HepG2 (cell line): ENCODE data around the gene PPARA. TPM values are rescaled to one million over a fixed set of nuclear protein-coding genes. Genes with fewer than 3 reads are reported as not detected.

Experiments used
- IRF2 ChIP-seq: IDR thresholded peaks from 2 replicates; pipeline ENCODE4 v1.6.1; 2018; ENCODE audit warnings: missing genetic modification reagents, missing compliant biosample characterization
- MAFG ChIP-seq: sonication (generic); formaldehyde crosslinking; IDR thresholded peaks from 2 replicates; pipeline ENCODE4 v1.5.1; 2020; ENCODE audit warnings: mild to moderate bottlenecking, missing genetic modification reagents
- MEF2D ChIP-seq: sonication (generic); formaldehyde crosslinking; IDR thresholded peaks from 2 replicates; pipeline ENCODE4 v1.5.1; 2020; ENCODE audit warnings: mild to moderate bottlenecking, missing genetic modification reagents
- PPARG ChIP-seq: conservative IDR thresholded peaks from 2 replicates; pipeline ENCODE4 v1.6.1; 2016; ENCODE audit warnings: missing biosample characterization, missing genetic modification reagents
- REXO4 ChIP-seq: sonication (generic); formaldehyde crosslinking; IDR thresholded peaks from 2 replicates; pipeline ENCODE4 v1.8.0; 2022; ENCODE audit warnings: missing genetic modification reagents, mild to moderate bottlenecking, borderline replicate concordance
- SNAI1 ChIP-seq: sonication (generic); formaldehyde crosslinking; IDR thresholded peaks from 2 replicates; pipeline ENCODE4 v1.5.0; 2020; ENCODE audit warnings: mild to moderate bottlenecking, missing genetic modification reagents, borderline replicate concordance
- TAF15 ChIP-seq: fragments of 200-400 bp; formaldehyde crosslinking; IDR thresholded peaks from one replicate; pipeline ENCODE4 v1.6.1; 2018; ENCODE audit warnings: mild to moderate bottlenecking, low read depth, low read length; ENCODE audit not compliant: poor library complexity, severe bottlenecking
- ZNF101 ChIP-seq: sonication (generic); formaldehyde crosslinking; IDR thresholded peaks from 2 replicates; pipeline ENCODE4 v1.4.0; 2020; ENCODE audit warnings: mild to moderate bottlenecking, low read depth, missing genetic modification reagents, borderline replicate concordance
- ZNF431 ChIP-seq: sonication (generic); formaldehyde crosslinking; IDR thresholded peaks from 2 replicates; pipeline ENCODE4 v1.9.0; 2022; ENCODE audit warnings: missing genetic modification reagents, low read depth, mild to moderate bottlenecking, borderline replicate concordance
- ZNF460 ChIP-seq: sonication (generic); formaldehyde crosslinking; IDR thresholded peaks from 2 replicates; pipeline ENCODE4 v1.5.1; 2020; ENCODE audit warnings: missing genetic modification reagents, mild to moderate bottlenecking, borderline replicate concordance
- ZNF547 ChIP-seq: sonication (generic); formaldehyde crosslinking; IDR thresholded peaks from 2 replicates; pipeline ENCODE4 v1.5.1; 2020; ENCODE audit warnings: mild to moderate bottlenecking, missing genetic modification reagents
- ZNF841 ChIP-seq: sonication (generic); formaldehyde crosslinking; IDR thresholded peaks from 2 replicates; pipeline ENCODE4 v1.8.1; 2023; ENCODE audit warnings: missing genetic modification reagents, borderline replicate concordance
- polyA plus RNA-seq, 8 experiments: library from polyadenylated mRNA; depleted of rRNA in 3 of 8; stranded (reverse) in 7 of 8; unstranded in 1 of 8; fragments of >200 nt; fragmentation: Illumina TruSeq in 4 of 8; extraction: Trizol in 4 of 8; gene quantifications; 2 replicates each; pipeline versions ENCODE4 v1.2.1 to v1.2.3, GENCODE V29; 2011 to 2016; ENCODE audit warnings: low read depth in 4 of 8, missing spikeins in 1 of 8, mixed read lengths in 1 of 8; ENCODE audit not compliant: insufficient read depth in 1 of 8
- total RNA-seq, 5 experiments: library from RNA; depleted of rRNA; stranded (reverse); fragments of >200 nt; fragmentation: Illumina TruSeq; extraction: Trizol; gene quantifications; 2 replicates each; pipeline ENCODE4 v1.2.3, GENCODE V29; 2016; ENCODE audit warnings: low read depth in 1 of 5
- TF ChIP-seq, protein P1 (sequence below): sonication (generic); formaldehyde crosslinking; IDR thresholded peaks from 2 replicates; pipeline ENCODE4 v1.5.1; 2020; ENCODE audit warnings: missing genetic modification reagents, mild to moderate bottlenecking, borderline replicate concordance
- TF ChIP-seq, protein P2 (sequence below): sonication (generic); formaldehyde crosslinking; IDR thresholded peaks from 2 replicates; pipeline ENCODE4 v1.4.0; 2020; ENCODE audit warnings: missing genetic modification reagents
- TF ChIP-seq, protein P3 (sequence below): sonication (generic); formaldehyde crosslinking; conservative IDR thresholded peaks from 2 replicates; pipeline ENCODE4 v1.8.0; 2022; ENCODE audit warnings: missing genetic modification reagents
- TF ChIP-seq, protein P4 (sequence below): sonication (generic); formaldehyde crosslinking; IDR thresholded peaks from 2 replicates; pipeline ENCODE4 v1.4.0; 2020; ENCODE audit warnings: missing genetic modification reagents, mild to moderate bottlenecking, borderline replicate concordance
- TF ChIP-seq, protein P5 (sequence below): sonication (generic); formaldehyde crosslinking; IDR thresholded peaks from 2 replicates; pipeline ENCODE4 v1.5.0; 2020; ENCODE audit warnings: missing genetic modification reagents, mild to moderate bottlenecking, borderline replicate concordance
- TF ChIP-seq, protein P6 (sequence below): sonication (generic); formaldehyde crosslinking; IDR thresholded peaks from 2 replicates; pipeline ENCODE4 v1.5.1; 2020; ENCODE audit warnings: missing genetic modification reagents, mild to moderate bottlenecking, borderline replicate concordance

The PPARA gene
- total and polyA plus RNA-seq, 2 of the 13 experiments (the other 11 are each of a cell fraction or from before 2014, with no cell fraction given) = 18.2 to 24.7 TPM

DNA sequence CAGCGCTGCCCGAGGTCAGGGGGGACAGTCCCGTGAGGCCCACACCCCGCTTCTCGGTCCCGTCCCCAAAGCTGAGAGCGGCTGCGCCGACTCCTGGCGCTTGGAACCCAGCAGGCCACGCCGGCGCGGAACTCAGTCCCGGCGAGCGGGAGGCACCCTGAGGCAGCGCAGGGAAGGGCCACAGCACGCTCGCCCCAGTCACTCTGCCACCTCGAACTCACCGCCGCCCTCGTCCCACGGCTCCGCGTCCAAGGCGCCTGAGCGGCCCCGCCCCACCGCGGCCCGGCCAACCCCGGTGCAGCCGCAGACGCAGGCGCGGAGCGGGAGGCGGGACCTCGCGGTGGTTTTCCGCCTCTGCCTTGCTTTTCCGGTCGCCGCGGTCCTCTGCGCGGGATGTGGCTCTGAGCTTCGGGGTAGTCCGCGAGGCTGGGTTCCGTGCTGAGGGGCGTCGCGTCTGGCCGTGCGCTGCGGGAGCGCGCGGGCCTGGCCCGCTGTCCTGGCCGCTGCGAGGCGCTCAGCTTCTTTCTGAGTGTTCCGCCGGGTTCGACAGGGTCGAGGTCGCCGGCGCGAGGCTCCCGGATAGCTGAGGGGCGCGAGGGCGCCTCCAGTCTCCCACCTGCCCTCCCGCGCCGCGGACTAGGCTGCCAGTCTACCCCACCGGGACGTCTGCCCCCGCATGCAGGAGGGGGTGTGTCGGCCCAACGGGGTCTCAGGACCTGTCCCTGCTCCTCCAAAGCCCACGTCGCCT lies 99.9 kb downstream of the PPARA start, which contains the start of gene CDPF1 (continued):
- TF ChIP-seq REXO4 (CRISPR knock-in tag) (peak; percentile 83; the same call in 1 of the 2 replicates), TAF15 (peak; percentile 31), SNAI1 (CRISPR knock-in tag) (peak; percentile 96; the same call in 1 of the 2 replicates), MAFG (CRISPR knock-in tag) (no peak), ZNF547 (peak; percentile 84; the same call in 1 of the 2 replicates), ZNF431 (CRISPR knock-in tag) (peak; percentile 88; the same call in 1 of the 2 replicates), MEF2D (CRISPR knock-in tag) (no peak), PPARG (CRISPR knock-in tag) (peak; percentile 60), ZNF101 (CRISPR knock-in tag) (peak; percentile 66; the same call in 1 of the 2 replicates), ZNF841 (CRISPR knock-in tag) (no peak), ZNF460 (CRISPR knock-in tag) (no peak), IRF2 (peak; percentile 44; the same call in 1 of the 2 replicates)
- TF ChIP-seq, protein P1, sequence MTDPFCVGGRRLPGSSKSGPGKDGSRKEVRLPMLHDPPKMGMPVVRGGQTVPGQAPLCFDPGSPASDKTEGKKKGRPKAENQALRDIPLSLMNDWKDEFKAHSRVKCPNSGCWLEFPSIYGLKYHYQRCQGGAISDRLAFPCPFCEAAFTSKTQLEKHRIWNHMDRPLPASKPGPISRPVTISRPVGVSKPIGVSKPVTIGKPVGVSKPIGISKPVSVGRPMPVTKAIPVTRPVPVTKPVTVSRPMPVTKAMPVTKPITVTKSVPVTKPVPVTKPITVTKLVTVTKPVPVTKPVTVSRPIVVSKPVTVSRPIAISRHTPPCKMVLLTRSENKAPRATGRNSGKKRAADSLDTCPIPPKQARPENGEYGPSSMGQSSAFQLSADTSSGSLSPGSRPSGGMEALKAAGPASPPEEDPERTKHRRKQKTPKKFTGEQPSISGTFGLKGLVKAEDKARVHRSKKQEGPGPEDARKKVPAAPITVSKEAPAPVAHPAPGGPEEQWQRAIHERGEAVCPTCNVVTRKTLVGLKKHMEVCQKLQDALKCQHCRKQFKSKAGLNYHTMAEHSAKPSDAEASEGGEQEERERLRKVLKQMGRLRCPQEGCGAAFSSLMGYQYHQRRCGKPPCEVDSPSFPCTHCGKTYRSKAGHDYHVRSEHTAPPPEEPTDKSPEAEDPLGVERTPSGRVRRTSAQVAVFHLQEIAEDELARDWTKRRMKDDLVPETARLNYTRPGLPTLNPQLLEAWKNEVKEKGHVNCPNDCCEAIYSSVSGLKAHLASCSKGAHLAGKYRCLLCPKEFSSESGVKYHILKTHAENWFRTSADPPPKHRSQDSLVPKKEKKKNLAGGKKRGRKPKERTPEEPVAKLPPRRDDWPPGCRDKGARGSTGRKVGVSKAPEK = no peak
- TF ChIP-seq, protein P2, sequence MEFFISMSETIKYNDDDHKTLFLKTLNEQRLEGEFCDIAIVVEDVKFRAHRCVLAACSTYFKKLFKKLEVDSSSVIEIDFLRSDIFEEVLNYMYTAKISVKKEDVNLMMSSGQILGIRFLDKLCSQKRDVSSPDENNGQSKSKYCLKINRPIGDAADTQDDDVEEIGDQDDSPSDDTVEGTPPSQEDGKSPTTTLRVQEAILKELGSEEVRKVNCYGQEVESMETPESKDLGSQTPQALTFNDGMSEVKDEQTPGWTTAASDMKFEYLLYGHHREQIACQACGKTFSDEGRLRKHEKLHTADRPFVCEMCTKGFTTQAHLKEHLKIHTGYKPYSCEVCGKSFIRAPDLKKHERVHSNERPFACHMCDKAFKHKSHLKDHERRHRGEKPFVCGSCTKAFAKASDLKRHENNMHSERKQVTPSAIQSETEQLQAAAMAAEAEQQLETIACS (CRISPR knock-in tag) = peak; percentile 76
- TF ChIP-seq, protein P3, sequence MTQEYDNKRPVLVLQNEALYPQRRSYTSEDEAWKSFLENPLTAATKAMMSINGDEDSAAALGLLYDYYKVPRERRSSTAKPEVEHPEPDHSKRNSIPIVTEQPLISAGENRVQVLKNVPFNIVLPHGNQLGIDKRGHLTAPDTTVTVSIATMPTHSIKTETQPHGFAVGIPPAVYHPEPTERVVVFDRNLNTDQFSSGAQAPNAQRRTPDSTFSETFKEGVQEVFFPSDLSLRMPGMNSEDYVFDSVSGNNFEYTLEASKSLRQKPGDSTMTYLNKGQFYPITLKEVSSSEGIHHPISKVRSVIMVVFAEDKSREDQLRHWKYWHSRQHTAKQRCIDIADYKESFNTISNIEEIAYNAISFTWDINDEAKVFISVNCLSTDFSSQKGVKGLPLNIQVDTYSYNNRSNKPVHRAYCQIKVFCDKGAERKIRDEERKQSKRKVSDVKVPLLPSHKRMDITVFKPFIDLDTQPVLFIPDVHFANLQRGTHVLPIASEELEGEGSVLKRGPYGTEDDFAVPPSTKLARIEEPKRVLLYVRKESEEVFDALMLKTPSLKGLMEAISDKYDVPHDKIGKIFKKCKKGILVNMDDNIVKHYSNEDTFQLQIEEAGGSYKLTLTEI (CRISPR knock-in tag) = no peak
- TF ChIP-seq, protein P4, sequence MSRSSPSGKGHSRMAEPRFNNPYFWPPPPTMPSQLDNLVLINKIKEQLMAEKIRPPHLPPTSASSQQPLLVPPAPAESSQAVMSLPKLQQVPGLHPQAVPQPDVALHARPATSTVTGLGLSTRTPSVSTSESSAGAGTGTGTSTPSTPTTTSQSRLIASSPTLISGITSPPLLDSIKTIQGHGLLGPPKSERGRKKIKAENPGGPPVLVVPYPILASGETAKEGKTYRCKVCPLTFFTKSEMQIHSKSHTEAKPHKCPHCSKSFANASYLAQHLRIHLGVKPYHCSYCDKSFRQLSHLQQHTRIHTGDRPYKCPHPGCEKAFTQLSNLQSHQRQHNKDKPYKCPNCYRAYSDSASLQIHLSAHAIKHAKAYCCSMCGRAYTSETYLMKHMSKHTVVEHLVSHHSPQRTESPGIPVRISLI (CRISPR knock-in tag) = peak; percentile 57; the same call in 1 of the 2 replicates
- TF ChIP-seq, protein P5, sequence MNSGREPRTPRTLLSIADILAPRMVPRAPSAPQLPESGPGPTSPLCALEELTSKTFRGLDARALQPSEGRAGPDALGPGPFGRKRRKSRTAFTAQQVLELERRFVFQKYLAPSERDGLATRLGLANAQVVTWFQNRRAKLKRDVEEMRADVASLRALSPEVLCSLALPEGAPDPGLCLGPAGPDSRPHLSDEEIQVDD (CRISPR knock-in tag) = peak; percentile 53; the same call in 1 of the 2 replicates
- TF ChIP-seq, protein P6, sequence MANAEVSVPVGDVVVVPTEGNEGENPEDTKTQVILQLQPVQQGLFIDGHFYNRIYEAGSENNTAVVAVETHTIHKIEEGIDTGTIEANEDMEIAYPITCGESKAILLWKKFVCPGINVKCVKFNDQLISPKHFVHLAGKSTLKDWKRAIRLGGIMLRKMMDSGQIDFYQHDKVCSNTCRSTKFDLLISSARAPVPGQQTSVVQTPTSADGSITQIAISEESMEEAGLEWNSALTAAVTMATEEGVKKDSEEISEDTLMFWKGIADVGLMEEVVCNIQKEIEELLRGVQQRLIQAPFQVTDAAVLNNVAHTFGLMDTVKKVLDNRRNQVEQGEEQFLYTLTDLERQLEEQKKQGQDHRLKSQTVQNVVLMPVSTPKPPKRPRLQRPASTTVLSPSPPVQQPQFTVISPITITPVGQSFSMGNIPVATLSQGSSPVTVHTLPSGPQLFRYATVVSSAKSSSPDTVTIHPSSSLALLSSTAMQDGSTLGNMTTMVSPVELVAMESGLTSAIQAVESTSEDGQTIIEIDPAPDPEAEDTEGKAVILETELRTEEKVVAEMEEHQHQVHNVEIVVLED (CRISPR knock-in tag) = peak; percentile 83
